SK-N-SH (cell line): ENCODE measurements around the gene SCOC. TPM values are rescaled to one million over a fixed set of nuclear protein-coding genes. Genes with fewer than 3 reads are reported as not detected.

Source experiments
- CTCF ChIA-PET: fragments of 300-600, 350-600 bp; formaldehyde crosslinking; extraction: SDS; loops from one replicate; lab custom pipeline; 2021; lab: Yijun Ruan, JAX
- POLR2A ChIA-PET: fragments of 350-600 bp; sonication (Branson Sonifier 250); formaldehyde crosslinking; extraction: SDS; loops from one replicate; lab custom pipeline; 2020; ENCODE audit warnings: antibody characterized with exemption, inconsistent platforms; lab: Yijun Ruan, JAX
- DNase-seq: peaks from one replicate; pipeline ENCODE4 v3.0.0; 2012
- H2AFZ ChIP-seq: fragments of 200-600 bp; sonication (generic); 2 replicates; pipeline ENCODE4 v1.8.1; 2016; ENCODE audit warnings: antibody characterized with exemption, mild to moderate bottlenecking, low read depth
- H3F3A ChIP-seq: fragments of 200-600 bp; sonication (generic); replicated peaks from 2 replicates; pipeline ENCODE3; 2016; ENCODE audit warnings: antibody characterized with exemption, mild to moderate bottlenecking; ENCODE audit not compliant: insufficient read depth
- H3K27ac ChIP-seq, 2 experiments: fragments of 200-500 bp in 1 of 2; fragments of 200-600 bp in 1 of 2; sonication (Bioruptor generic) in 1 of 2; sonication (generic), shearing (Covaris generic) in 1 of 2; 2 replicates each; pipeline versions ENCODE4 v1.5.1 to v1.6.1; 2014 to 2016; ENCODE audit warnings: low read depth in 2 of 2, inconsistent platforms in 1 of 2, low read length in 1 of 2, mild to moderate bottlenecking in 1 of 2, mixed read lengths in 1 of 2
- H3K27me3 ChIP-seq: fragments of 200-600 bp; sonication (generic), shearing (Covaris generic); 2 replicates; pipeline ENCODE4 v1.6.1; 2016; ENCODE audit warnings: mixed run types; ENCODE audit not compliant: insufficient read depth
- H3K36me3 ChIP-seq, 2 experiments: fragments of 200-500 bp in 1 of 2; fragments of 200-600 bp in 1 of 2; sonication (Bioruptor generic) in 1 of 2; sonication (generic) in 1 of 2; replicated peaks in 1 of 2; 2 replicates each; pipeline versions ENCODE3 to v1.5.1; 2014 to 2016; ENCODE audit warnings: low read length in 1 of 2, mild to moderate bottlenecking in 1 of 2; ENCODE audit not compliant: insufficient read depth in 2 of 2, control insufficient read depth in 1 of 2
- H3K4me1 ChIP-seq, 2 experiments: fragments of 200-500 bp in 1 of 2; fragments of 200-600 bp in 1 of 2; sonication (Bioruptor generic) in 1 of 2; sonication (generic), shearing (Covaris generic) in 1 of 2; 2 replicates each; pipeline versions ENCODE4 v1.5.1 to v1.6.1; 2014 to 2016; ENCODE audit warnings: low read depth in 1 of 2, low read length in 1 of 2, mixed run types in 1 of 2; ENCODE audit not compliant: insufficient read depth in 2 of 2, control insufficient read depth in 1 of 2
- H3K4me2 ChIP-seq: fragments of 200-600 bp; sonication (generic), shearing (Covaris generic); 2 replicates; pipeline ENCODE4 v1.6.1; 2017; ENCODE audit warnings: mixed run types
- H3K4me3 ChIP-seq, 2 experiments: fragments of 200-500 bp in 1 of 2; fragments of 200-600 bp in 1 of 2; sonication (Bioruptor generic) in 1 of 2; sonication (generic), shearing (Covaris generic) in 1 of 2; 2 replicates each; pipeline versions ENCODE4 v1.5.1 to v1.8.1; 2014 to 2016; ENCODE audit warnings: low read depth in 2 of 2, inconsistent platforms in 1 of 2, low read length in 1 of 2, mild to moderate bottlenecking in 1 of 2, mixed read lengths in 1 of 2, moderate library complexity in 1 of 2
- H3K79me2 ChIP-seq: fragments of 200-600 bp; sonication (generic); 2 replicates; pipeline ENCODE4 v1.8.1; 2017; ENCODE audit warnings: mild to moderate bottlenecking; ENCODE audit not compliant: insufficient read depth
- H3K9ac ChIP-seq: fragments of 200-600 bp; sonication (generic); 2 replicates; pipeline ENCODE4 v1.6.1; 2017; ENCODE audit warnings: mixed run types
- H3K9me2 ChIP-seq: fragments of 200-600 bp; sonication (generic); 2 replicates; pipeline ENCODE4 v1.6.1; 2017; ENCODE audit warnings: mixed run types
- H3K9me3 ChIP-seq: fragments of 200-600 bp; sonication (generic); 2 replicates; pipeline ENCODE4 v1.6.1; 2017; ENCODE audit warnings: mixed run types, mild to moderate bottlenecking, moderate library complexity
- H4K20me1 ChIP-seq: fragments of 200-600 bp; sonication (generic); 2 replicates; pipeline ENCODE4 v1.6.1; 2017; ENCODE audit warnings: mild to moderate bottlenecking, mixed run types; ENCODE audit not compliant: insufficient read depth
- CHD2 ChIP-seq: fragments of 150-350 bp; IDR thresholded peaks from 2 replicates; pipeline ENCODE4 v1.6.1; 2018; ENCODE audit warnings: low read length; ENCODE audit not compliant: partially characterized antibody
- ELF1 ChIP-seq: IDR thresholded peaks from 2 replicates; pipeline ENCODE4 v1.4.0; 2012
- EP300 ChIP-seq, 2 experiments: IDR thresholded peaks; 2 replicates each; pipeline versions ENCODE4 v1.4.0 to v1.6.1; 2012; ENCODE audit warnings: borderline replicate concordance in 1 of 2, low read depth in 1 of 2, low read length in 1 of 2
- EZH2phosphoT487 ChIP-seq: fragments of 200-600 bp; sonication (generic); IDR thresholded peaks from 2 replicates; pipeline ENCODE4 v1.6.1; 2017; ENCODE audit warnings: low read depth, mixed run types, mild to moderate bottlenecking, antibody characterized with exemption, moderate library complexity, borderline replicate concordance
- FOSL2 ChIP-seq: IDR thresholded peaks from 2 replicates; pipeline ENCODE4 v1.4.0; 2012; ENCODE audit warnings: low read depth, mild to moderate bottlenecking, moderate library complexity, borderline replicate concordance
- GABPA ChIP-seq: IDR thresholded peaks from 2 replicates; pipeline ENCODE4 v1.4.0; 2012; ENCODE audit warnings: low read depth, mild to moderate bottlenecking
- JUND ChIP-seq: IDR thresholded peaks from 2 replicates; pipeline ENCODE4 v1.4.0; 2012
- MEF2A ChIP-seq: IDR thresholded peaks from 2 replicates; pipeline ENCODE4 v1.4.0; 2012; ENCODE audit warnings: low read depth, borderline replicate concordance
- NFIC ChIP-seq: IDR thresholded peaks from 2 replicates; pipeline ENCODE4 v1.4.0; 2012; ENCODE audit warnings: borderline replicate concordance
- POLR2AphosphoS5 ChIP-seq: IDR thresholded peaks from 2 replicates; pipeline ENCODE4 v1.6.1; 2012; ENCODE audit warnings: low read depth, low read length
- RAD21 ChIP-seq: IDR thresholded peaks from 2 replicates; pipeline ENCODE4 v1.6.1; 2012; ENCODE audit warnings: mild to moderate bottlenecking, low read length
- RCOR1 ChIP-seq: fragments of 150-350 bp; IDR thresholded peaks from 2 replicates; pipeline ENCODE4 v1.6.1; 2017; ENCODE audit warnings: antibody characterized with exemption, low read length
- SIN3A ChIP-seq: IDR thresholded peaks from 2 replicates; pipeline ENCODE4 v1.6.1; 2012; ENCODE audit warnings: low read depth, mild to moderate bottlenecking, low read length, moderate library complexity, borderline replicate concordance
- SMC3 ChIP-seq: IDR thresholded peaks from 2 replicates; pipeline ENCODE4 v1.6.1; 2012; ENCODE audit warnings: low read depth, low read length, improper control_type of control experiment
- TAF1 ChIP-seq: IDR thresholded peaks from 2 replicates; pipeline ENCODE4 v1.6.1; 2012; ENCODE audit warnings: low read depth, mild to moderate bottlenecking, low read length, moderate library complexity, borderline replicate concordance
- TCF12 ChIP-seq: IDR thresholded peaks from 2 replicates; pipeline ENCODE4 v1.4.0; 2012
- YY1 ChIP-seq: IDR thresholded peaks from 2 replicates; pipeline ENCODE4 v1.4.0; 2012; ENCODE audit warnings: low read depth, mild to moderate bottlenecking
- WGBS: methylation state at CpG from one replicate; pipeline ENCODE4 v1.1.6; 2017; ENCODE audit warnings: low lambda C conversion rate; 5-methylcytosine and 5-hydroxymethylcytosine counted together
- polyA plus RNA-seq, 3 experiments: library from polyadenylated mRNA; depleted of rRNA; stranded (reverse); fragments of >200 nt; gene quantifications; 2 replicates each; pipeline ENCODE4 v1.2.3, GENCODE V29; 2012
- TF ChIP-seq, protein P1 (sequence below): fragments of 150-350 bp; IDR thresholded peaks from 2 replicates; pipeline ENCODE4 v1.6.1; 2016; ENCODE audit warnings: mild to moderate bottlenecking, low read depth, low read length
- TF ChIP-seq, protein P2 (sequence below): fragments of 200-600 bp; sonication (generic); IDR thresholded peaks from 2 replicates; pipeline ENCODE4 v1.6.1; 2017; ENCODE audit warnings: antibody characterized with exemption, mild to moderate bottlenecking, moderate library complexity
- TF ChIP-seq, protein P3 (sequence below): IDR thresholded peaks from 2 replicates; pipeline ENCODE4 v1.4.0; 2012; ENCODE audit warnings: low read depth, borderline replicate concordance
- TF ChIP-seq, protein P4 (sequence below): IDR thresholded peaks from 2 replicates; pipeline ENCODE4 v1.6.1; 2012; ENCODE audit warnings: mild to moderate bottlenecking, low read depth, low read length, moderate library complexity
- TF ChIP-seq, protein P5 (sequence below): IDR thresholded peaks from 2 replicates; pipeline ENCODE4 v1.4.0; 2012; ENCODE audit warnings: low read depth, borderline replicate concordance

Gene SCOC
- polyA plus RNA-seq (2012; rRNA removed) = 16.0 and 26.8 TPM in 2 replicates
- polyA plus RNA-seq (2012; cell fraction: cytosol; rRNA removed) = 39.8 and 63.9 TPM in 2 replicates
- polyA plus RNA-seq (2012; cell fraction: nucleus; rRNA removed) = 3.9 and 9.9 TPM in 2 replicates

DNA sequence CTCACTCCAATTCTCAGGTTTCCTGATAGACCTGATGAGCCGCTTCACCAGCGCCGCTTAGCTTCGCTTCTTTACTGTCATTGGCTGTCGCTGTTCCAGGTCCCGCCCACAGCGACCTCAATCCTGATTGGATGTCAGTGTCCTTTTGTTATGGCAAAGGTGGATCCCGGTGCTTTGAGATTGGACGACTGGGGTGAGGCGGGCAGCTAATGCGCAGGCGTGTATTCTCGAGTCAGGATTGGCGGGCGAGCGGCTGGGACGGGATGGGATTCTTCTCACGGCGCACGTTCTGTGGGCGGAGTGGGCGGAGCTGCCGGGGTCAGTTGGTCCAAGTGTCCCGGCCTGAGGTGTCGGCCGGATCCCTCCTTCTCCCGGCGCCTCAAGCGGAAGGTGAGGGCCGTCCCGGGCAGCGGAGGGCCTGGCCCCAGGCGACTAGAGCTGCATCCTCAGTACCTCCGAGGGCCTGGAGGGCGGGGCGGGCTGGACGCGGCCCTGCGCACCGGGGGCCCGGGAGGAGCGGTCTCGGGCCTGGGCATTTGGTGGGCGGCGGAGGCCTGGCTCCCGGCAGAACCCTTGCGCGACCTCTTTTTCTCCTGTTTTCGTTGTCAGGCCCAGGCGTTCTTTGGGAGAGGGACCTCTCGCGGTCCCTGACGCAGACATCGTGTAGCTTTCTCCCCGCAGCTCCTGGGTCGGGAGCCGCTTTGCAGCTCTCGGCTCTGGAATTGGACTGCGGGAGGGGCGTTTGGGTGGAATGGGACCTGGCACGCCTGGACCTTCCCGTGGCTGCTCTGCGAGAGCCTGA, at the start of gene SCOC:
Gene SCOC, plus strand, starts transcription at position 319 of the 802 bp plus-strand sequence. CDS start 5,525 bp downstream, outside the sequence.
- ChIA-PET POLR2A (interaction anchor here (0.6 to 2.9 kb wide), 7 partner anchors 9 to 704 kb away, joined by 3 to 13 read pairs (median 4); partner anchors contain the start of genes CLGN and ELMOD2), CTCF (interaction anchor here (0.9 to 6.6 kb wide), 9 partner anchors 10 to 478 kb away, joined by 3 to 63 read pairs (median 5); partner anchors contain the start of gene CLGN)
- DNase-seq = peak; percentile 95
- Histone ChIP-seq H3K9me3 (no peaks in the 10 kb centered on the region), H3K4me3 (peak within 1 kb of the TSS; percentile 88 to 93), H3K9me2 (no peaks in the 10 kb centered on the region), H3K4me2 (peak within 1 kb of the TSS; percentile 95), H3K4me1 (peaks cover 22 to 23% of the 10 kb centered on the region in 2 experiments; a peak in 3 of 4 replicates), H3K27ac (peak within 1 kb of the TSS; percentile 85 to 95), H2AFZ (peak within 1 kb of the TSS; percentile 96), H3F3A (peaks cover 14% of the 10 kb centered on the region), H3K36me3 (peaks cover 0 to 2% of the 10 kb centered on the region in 2 experiments), H4K20me1 (peaks cover 34% of the 10 kb centered on the region; the same call in 1 of the 2 replicates), H3K9ac (peak within 1 kb of the TSS; percentile 90), H3K27me3 (no peaks in the 10 kb centered on the region), H3K79me2 (peaks cover 50% of the 10 kb centered on the region)
- WGBS = under 1% methylated on average over 37 of the region's 63 CpGs
- TF ChIP-seq SIN3A (peak; percentile 20; the same call in 1 of the 2 replicates), EZH2phosphoT487 (no peak), POLR2AphosphoS5 (peak; percentile 87), YY1 (no peak), JUND (no peak), ELF1 (no peak; the same call in none of the 2 replicates), RCOR1 (0 out of 2 replicates have a peak, but pooled peaks have one; percentile 13), RAD21 (no peak), SMC3 (no peak), CHD2 (peak; percentile 76), MEF2A (no peak), TCF12 (no peak), FOSL2 (no peak), NFIC (no peak), TAF1 (peak; percentile 74), GABPA (peak; percentile 34; the same call in 1 of the 2 replicates), EP300 (IDR thresholded peaks at IDR 0.05; ENCODE audit: borderline replicate concordance in 1 of 2, low read depth in 1 of 2, low read length in 1 of 2) (no peak)
- TF ChIP-seq, protein P1, sequence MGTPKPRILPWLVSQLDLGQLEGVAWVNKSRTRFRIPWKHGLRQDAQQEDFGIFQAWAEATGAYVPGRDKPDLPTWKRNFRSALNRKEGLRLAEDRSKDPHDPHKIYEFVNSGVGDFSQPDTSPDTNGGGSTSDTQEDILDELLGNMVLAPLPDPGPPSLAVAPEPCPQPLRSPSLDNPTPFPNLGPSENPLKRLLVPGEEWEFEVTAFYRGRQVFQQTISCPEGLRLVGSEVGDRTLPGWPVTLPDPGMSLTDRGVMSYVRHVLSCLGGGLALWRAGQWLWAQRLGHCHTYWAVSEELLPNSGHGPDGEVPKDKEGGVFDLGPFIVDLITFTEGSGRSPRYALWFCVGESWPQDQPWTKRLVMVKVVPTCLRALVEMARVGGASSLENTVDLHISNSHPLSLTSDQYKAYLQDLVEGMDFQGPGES = peak; percentile 53; the same call in 1 of the 2 replicates
- TF ChIP-seq, protein P2, sequence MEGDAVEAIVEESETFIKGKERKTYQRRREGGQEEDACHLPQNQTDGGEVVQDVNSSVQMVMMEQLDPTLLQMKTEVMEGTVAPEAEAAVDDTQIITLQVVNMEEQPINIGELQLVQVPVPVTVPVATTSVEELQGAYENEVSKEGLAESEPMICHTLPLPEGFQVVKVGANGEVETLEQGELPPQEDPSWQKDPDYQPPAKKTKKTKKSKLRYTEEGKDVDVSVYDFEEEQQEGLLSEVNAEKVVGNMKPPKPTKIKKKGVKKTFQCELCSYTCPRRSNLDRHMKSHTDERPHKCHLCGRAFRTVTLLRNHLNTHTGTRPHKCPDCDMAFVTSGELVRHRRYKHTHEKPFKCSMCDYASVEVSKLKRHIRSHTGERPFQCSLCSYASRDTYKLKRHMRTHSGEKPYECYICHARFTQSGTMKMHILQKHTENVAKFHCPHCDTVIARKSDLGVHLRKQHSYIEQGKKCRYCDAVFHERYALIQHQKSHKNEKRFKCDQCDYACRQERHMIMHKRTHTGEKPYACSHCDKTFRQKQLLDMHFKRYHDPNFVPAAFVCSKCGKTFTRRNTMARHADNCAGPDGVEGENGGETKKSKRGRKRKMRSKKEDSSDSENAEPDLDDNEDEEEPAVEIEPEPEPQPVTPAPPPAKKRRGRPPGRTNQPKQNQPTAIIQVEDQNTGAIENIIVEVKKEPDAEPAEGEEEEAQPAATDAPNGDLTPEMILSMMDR = no peak
- TF ChIP-seq, protein P3, sequence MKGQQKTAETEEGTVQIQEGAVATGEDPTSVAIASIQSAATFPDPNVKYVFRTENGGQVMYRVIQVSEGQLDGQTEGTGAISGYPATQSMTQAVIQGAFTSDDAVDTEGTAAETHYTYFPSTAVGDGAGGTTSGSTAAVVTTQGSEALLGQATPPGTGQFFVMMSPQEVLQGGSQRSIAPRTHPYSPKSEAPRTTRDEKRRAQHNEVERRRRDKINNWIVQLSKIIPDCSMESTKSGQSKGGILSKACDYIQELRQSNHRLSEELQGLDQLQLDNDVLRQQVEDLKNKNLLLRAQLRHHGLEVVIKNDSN = no peak
- TF ChIP-seq, protein P4, sequence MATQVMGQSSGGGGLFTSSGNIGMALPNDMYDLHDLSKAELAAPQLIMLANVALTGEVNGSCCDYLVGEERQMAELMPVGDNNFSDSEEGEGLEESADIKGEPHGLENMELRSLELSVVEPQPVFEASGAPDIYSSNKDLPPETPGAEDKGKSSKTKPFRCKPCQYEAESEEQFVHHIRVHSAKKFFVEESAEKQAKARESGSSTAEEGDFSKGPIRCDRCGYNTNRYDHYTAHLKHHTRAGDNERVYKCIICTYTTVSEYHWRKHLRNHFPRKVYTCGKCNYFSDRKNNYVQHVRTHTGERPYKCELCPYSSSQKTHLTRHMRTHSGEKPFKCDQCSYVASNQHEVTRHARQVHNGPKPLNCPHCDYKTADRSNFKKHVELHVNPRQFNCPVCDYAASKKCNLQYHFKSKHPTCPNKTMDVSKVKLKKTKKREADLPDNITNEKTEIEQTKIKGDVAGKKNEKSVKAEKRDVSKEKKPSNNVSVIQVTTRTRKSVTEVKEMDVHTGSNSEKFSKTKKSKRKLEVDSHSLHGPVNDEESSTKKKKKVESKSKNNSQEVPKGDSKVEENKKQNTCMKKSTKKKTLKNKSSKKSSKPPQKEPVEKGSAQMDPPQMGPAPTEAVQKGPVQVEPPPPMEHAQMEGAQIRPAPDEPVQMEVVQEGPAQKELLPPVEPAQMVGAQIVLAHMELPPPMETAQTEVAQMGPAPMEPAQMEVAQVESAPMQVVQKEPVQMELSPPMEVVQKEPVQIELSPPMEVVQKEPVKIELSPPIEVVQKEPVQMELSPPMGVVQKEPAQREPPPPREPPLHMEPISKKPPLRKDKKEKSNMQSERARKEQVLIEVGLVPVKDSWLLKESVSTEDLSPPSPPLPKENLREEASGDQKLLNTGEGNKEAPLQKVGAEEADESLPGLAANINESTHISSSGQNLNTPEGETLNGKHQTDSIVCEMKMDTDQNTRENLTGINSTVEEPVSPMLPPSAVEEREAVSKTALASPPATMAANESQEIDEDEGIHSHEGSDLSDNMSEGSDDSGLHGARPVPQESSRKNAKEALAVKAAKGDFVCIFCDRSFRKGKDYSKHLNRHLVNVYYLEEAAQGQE = no peak
- TF ChIP-seq, protein P5, sequence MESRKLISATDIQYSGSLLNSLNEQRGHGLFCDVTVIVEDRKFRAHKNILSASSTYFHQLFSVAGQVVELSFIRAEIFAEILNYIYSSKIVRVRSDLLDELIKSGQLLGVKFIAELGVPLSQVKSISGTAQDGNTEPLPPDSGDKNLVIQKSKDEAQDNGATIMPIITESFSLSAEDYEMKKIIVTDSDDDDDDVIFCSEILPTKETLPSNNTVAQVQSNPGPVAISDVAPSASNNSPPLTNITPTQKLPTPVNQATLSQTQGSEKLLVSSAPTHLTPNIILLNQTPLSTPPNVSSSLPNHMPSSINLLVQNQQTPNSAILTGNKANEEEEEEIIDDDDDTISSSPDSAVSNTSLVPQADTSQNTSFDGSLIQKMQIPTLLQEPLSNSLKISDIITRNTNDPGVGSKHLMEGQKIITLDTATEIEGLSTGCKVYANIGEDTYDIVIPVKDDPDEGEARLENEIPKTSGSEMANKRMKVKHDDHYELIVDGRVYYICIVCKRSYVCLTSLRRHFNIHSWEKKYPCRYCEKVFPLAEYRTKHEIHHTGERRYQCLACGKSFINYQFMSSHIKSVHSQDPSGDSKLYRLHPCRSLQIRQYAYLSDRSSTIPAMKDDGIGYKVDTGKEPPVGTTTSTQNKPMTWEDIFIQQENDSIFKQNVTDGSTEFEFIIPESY = no peak
